GM12892 (cell line): Measurements from ENCODE around the gene ROR1.

Experiments used
- POLR2A ChIP-seq: IDR thresholded peaks from 2 replicates; pipeline ENCODE4 v1.6.1; 2011; ENCODE audit warnings: low read depth, low read length, control low read depth
- POLR2AphosphoS5 ChIP-seq: IDR thresholded peaks from 2 replicates; pipeline ENCODE4 v1.6.1; 2011; ENCODE audit warnings: low read depth, low read length, control low read depth
- TAF1 ChIP-seq: IDR thresholded peaks from 2 replicates; pipeline ENCODE4 v1.6.1; 2011; ENCODE audit warnings: low read depth, mild to moderate bottlenecking, control low read depth, low read length, borderline replicate concordance

GRCh38 chr1:63849149-63849548 is 75.3 kb downstream of the ROR1 start:
- TF ChIP-seq POLR2A (no peak), TAF1 (no peak), POLR2AphosphoS5 (no peak)
